Nephron (organoid): ENCODE data around the gene DMXL1.

ENCODE experiments used
- H3K27ac Mint-ChIP-seq, 3 experiments: 2 replicates each; pipeline ENCODE4 v1.8.0; 2020; ENCODE audit warnings: mixed read lengths in 3 of 3, mild to moderate bottlenecking in 2 of 3, moderate library complexity in 1 of 3
- H3K27me3 Mint-ChIP-seq: 2 replicates; pipeline ENCODE4 v1.8.0; 2021; ENCODE audit warnings: low read depth, mild to moderate bottlenecking, moderate library complexity, mixed read lengths
- H3K36me3 Mint-ChIP-seq: 2 replicates; pipeline ENCODE4 v1.8.0; 2020; ENCODE audit warnings: low read depth, mixed read lengths
- H3K4me1 Mint-ChIP-seq: 2 replicates; pipeline ENCODE4 v1.8.0; 2020; ENCODE audit warnings: mixed read lengths
- H3K4me3 Mint-ChIP-seq, 3 experiments: 2 replicates each; pipeline ENCODE4 v1.8.0; 2020; ENCODE audit warnings: mild to moderate bottlenecking in 3 of 3, mixed read lengths in 3 of 3, moderate library complexity in 2 of 3
- H3K9me3 Mint-ChIP-seq: 2 replicates; pipeline ENCODE4 v1.8.0; 2020; ENCODE audit warnings: mixed read lengths
- TF ChIP-seq, protein P1 (sequence below), 3 experiments: fragments of 200-600 bp; sonication (generic); IDR thresholded peaks; one replicate each; pipeline ENCODE4 v1.5.0; 2021; ENCODE audit warnings: antibody characterized with exemption in 3 of 3; ENCODE audit not compliant: unreplicated experiment in 3 of 3

The DMXL1 gene

DNA sequence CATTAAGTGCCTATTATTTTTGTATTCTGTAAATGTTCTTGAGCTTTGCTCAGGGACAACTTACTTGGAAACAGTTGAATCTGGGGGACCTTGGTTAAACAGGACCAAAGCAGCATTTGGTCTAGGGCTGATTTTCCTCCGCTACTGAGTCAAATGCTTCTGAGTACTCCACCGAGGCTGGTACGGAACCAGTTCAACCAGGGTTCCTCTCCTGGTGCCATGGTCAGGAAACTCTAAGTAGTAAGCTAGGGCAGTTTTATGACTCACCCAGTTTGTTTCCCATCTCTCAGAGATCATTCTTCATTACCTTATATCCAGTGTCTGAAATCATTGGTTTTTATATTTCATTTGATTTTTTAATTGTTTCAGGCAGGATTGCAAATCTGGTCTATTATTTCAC is 173.0 kb downstream of the DMXL1 start:
- peaks cover 28% of the 10 kb centered on the region for H3K36me3 Mint-ChIP-seq
- H3K9me3 Mint-ChIP-seq = no peaks in the 10 kb centered on the region
- TF ChIP-seq, protein P1, sequence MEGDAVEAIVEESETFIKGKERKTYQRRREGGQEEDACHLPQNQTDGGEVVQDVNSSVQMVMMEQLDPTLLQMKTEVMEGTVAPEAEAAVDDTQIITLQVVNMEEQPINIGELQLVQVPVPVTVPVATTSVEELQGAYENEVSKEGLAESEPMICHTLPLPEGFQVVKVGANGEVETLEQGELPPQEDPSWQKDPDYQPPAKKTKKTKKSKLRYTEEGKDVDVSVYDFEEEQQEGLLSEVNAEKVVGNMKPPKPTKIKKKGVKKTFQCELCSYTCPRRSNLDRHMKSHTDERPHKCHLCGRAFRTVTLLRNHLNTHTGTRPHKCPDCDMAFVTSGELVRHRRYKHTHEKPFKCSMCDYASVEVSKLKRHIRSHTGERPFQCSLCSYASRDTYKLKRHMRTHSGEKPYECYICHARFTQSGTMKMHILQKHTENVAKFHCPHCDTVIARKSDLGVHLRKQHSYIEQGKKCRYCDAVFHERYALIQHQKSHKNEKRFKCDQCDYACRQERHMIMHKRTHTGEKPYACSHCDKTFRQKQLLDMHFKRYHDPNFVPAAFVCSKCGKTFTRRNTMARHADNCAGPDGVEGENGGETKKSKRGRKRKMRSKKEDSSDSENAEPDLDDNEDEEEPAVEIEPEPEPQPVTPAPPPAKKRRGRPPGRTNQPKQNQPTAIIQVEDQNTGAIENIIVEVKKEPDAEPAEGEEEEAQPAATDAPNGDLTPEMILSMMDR (IDR thresholded peaks at IDR 0.05; ENCODE audit: unreplicated experiment in 3 of 3) = no peak
- H3K4me1 Mint-ChIP-seq = no peaks in the 10 kb centered on the region
- no peaks in the 10 kb centered on the region for H3K27me3 Mint-ChIP-seq
- H3K27ac Mint-ChIP-seq = no peak overlapping the region
- H3K4me3 Mint-ChIP-seq = no peak overlapping the region

DNA sequence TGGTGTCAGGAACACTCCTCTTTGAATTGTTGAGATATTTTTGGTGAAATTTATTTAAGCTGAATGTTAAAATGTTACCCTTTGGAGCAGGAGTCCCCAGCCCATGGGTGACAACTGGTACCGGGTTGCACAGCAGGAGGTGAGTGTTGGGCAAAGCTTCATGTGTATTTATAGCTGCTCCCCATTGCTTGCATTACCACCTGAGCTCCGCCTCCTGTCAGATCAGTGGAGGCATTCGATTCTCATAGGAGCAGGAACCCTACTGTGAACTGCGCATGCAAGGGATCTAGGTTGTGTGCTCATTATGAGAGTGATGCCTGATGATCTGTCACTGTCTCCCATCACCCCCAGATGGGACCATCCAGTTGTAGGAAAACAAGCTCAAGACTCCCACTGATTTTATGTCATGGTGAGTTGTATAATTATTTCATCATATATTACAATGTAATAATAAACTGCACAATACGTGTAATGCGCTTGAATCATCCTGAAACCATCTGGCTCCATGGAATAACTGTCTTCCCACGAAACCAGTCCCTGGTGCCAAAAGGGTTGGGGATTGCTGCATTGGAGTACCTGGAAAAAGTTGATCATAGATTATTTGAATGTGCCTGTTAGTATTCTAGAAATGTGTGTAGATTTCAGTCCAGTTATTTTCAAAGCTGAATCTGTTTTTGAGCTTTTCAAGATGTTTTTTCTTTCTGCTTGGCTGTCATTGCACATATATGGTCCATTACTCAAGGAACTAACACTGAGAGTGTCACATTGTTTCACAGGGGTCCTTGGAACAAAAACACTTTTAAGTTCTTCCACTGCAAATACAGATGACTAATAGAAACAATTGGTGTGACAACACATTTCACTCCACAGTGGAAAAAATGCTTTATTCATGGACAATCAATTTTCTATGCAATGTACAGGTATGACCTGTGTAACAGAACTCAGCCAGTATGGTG is 180.3 kb downstream of the DMXL1 start:
- Mint-ChIP-seq H3K9me3 (peaks cover 20% of the 10 kb centered on the region), H3K27me3 (no peaks in the 10 kb centered on the region), H3K4me1 (no peaks in the 10 kb centered on the region), H3K36me3 (peaks cover 46% of the 10 kb centered on the region), H3K27ac (no peak overlapping the region), H3K4me3 (no peak overlapping the region)
- TF ChIP-seq, protein P1 (IDR thresholded peaks at IDR 0.05; ENCODE audit: unreplicated experiment in 3 of 3) = no peak

DNA sequence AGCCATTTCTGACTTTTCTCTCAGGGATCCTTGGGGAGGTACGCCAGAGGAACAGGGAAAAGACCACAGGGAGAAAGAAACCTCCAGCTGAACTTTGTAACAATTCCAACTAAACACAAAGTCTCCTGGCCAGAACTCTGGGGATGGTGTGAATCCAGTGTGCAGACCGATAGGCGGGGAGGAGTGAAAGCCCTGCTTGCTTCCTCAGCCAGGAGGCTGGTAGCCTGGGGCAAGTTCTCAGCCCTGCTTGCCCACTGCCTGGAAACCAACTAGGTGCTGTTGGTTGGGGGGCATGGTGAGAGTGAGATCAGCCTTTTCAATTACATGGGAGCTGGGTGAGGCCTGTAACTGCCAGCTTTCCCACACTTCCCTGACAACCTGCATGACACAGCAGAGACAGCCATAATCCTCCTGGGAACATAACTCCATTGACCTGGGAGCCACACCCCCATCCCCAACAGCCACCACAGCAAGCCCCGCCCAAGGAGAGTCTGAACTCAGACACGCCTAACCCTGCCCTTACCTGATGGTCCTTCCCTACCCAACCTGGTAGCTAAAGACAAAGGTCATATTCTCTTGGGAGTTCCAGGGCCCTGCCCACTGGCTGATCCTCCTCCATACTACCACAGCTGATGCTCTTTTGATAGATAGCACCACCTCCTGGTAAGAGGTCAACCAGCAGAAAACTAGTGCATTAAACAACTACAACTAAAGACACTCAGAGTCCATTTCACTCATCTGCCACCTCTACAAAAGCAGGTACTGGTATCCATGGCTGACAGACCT is 184.9 kb downstream of the DMXL1 start:
- Mint-ChIP-seq H3K9me3 (peaks cover 49% of the 10 kb centered on the region), H3K36me3 (peaks cover 43% of the 10 kb centered on the region), H3K4me3 (no peak overlapping the region)

DNA sequence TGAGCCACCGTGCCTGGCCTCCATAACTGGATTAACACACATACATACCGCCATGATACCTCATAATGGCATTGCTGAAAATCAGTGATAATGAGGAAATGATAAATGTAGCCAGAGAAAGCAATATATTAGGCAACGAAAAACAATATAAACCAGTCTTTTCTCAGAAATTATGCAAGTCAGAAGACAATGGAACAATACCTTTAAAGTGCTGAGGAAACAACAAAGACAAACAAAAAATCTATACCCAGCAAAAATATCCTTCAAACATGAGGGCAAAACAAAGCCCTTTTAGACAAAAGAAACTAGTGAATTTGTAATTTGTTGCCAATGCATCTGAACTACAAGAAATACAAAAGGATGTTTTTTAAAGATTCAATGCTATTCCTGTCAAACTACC is 186.7 kb downstream of the DMXL1 start:
- Mint-ChIP-seq H3K36me3 (peaks cover 27% of the 10 kb centered on the region), H3K27ac (no peak overlapping the region), H3K9me3 (peaks cover 54% of the 10 kb centered on the region), H3K4me1 (no peaks in the 10 kb centered on the region), H3K4me3 (no peak overlapping the region), H3K27me3 (peaks cover 3% of the 10 kb centered on the region)
- TF ChIP-seq, protein P1 (IDR thresholded peaks at IDR 0.05; ENCODE audit: unreplicated experiment in 3 of 3) = no peak

More for the DNA sequence above, 184.9 kb downstream of the DMXL1 start:
- Mint-ChIP-seq H3K27ac (no peak overlapping the region), H3K27me3 (no peaks in the 10 kb centered on the region), H3K4me1 (no peaks in the 10 kb centered on the region)
- TF ChIP-seq, protein P1 (IDR thresholded peaks at IDR 0.05; ENCODE audit: unreplicated experiment in 3 of 3) = no peak

DNA sequence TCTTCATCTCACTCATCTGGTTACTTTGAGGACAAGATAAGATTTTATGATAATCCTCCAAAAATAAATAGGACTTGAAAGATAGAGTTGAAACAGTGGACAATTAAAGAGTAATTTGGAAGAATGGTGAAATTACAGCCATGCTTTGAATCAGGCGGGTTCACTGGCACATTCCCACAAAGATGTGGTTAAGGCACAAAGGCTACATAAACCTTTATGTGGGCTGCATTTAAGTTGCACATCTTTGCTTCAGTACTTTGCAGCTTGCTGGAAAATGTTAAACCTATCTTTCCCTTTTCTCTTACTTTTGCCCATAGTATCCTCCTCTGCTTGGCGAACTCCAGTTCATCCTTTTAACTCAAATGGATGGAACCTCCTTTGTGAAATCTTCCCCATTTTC is 192.8 kb downstream of the DMXL1 start:
- no peak overlapping the region for H3K4me3 Mint-ChIP-seq
- H3K36me3 Mint-ChIP-seq = no peaks in the 10 kb centered on the region
- peaks cover 3% of the 10 kb centered on the region for H3K27me3 Mint-ChIP-seq
- TF ChIP-seq, protein P1 (IDR thresholded peaks at IDR 0.05; ENCODE audit: unreplicated experiment in 3 of 3) = no peak
- peaks cover 21% of the 10 kb centered on the region for H3K9me3 Mint-ChIP-seq
- peaks cover 7% of the 10 kb centered on the region for H3K4me1 Mint-ChIP-seq
- no peak overlapping the region for H3K27ac Mint-ChIP-seq
